KBM-7 (cell line): ENCODE results near the gene SNAPC2.
"Not testable (repeated sequence)": the region's sequence is repeated elsewhere in the genome, so short reads cannot be mapped to it uniquely, and the experiment has no call there.

ENCODE experiments used
- DNase-seq: peaks from one replicate; pipeline ENCODE4 v3.0.0-alpha.2; 2015
- in situ Hi-C: fragments of 300-500 bp; cut with MboI; formaldehyde crosslinking; loops from 2 replicates; pipeline ENCODE4 v1.14.3; 2020; ENCODE audit warnings: low sequenced_read_pairs, low pct_unique_long_range_greater_than_20kb, mixed read lengths

SNAPC2 gene

DNA sequence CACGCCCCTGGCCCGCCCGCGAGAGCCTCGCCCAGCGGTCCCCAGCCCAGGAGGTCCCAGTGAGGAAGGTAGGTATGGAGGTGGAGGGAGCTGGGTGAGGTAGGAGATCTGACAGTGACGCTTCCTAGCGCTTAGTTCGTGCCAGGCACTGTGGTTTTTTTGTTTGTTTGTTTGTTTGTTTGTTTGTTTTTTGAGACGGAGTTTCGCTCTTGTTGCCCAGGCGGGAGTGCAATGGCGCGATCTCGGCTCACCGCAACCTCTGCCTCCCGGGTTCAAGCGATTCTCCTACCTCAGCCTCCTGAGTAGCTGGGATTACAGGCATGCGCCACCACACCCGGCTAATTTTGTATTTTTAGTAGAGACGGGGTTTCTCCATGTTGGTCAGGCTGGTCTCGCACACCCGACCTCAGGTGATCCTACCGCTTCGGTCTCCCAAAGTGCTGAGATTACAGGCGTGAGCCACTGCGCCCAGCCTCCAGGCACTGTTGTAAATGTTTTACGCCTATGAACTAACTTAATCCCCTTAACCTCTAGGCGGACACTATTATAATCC lies 2.0 kb upstream of the SNAPC2 start:
- DNase-seq, in situ Hi-C loops: not testable (repeated sequence)

- in situ Hi-C loops, result no loop called here
- no peak for DNase-seq
Observed at GRCh38 chr19:7918615-7919421, 1.3 kb upstream of the SNAPC2 start.

DNA sequence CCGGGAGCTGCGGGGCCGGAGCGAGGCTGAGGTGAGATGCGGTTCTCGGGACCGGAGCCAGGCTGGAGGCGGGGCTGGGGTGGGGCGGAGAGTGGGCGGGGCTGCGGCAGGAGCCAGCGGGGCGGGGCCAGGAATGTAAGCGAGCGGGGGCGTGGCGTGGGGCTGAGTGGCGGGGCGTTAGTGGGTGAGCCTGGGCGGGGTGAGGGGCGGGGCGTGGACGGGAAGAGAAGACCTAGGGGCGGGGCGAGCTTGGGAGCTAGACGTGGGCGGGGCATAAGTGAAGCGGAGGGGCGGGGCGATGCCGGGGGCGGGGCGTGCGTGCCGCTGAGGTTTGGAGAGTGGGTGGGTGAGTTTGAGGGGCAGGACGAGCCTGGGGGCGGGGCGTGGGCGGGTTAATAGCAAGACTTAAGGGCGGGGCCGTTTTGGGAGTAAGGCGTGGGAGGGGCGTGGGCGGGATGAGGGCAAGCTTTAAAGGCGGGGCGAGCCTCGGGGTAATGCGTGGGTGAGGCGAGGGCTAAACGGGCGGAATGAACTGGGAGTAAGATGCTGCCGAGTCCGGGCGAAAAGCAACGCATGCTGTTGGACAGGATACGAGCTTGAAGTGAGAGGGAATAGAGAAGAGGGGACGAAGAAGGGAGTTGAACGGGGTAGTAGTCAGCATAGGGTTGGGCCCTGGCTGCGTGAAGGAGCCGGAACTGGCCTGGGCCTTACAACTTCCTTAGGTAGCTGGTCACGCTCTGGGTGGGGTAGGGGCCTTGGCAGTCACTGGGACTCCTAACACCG lies 572 bp downstream of the SNAPC2 start:
- DNase-seq, result peak; percentile 86
- in situ Hi-C loops, result no loop called here

DNA sequence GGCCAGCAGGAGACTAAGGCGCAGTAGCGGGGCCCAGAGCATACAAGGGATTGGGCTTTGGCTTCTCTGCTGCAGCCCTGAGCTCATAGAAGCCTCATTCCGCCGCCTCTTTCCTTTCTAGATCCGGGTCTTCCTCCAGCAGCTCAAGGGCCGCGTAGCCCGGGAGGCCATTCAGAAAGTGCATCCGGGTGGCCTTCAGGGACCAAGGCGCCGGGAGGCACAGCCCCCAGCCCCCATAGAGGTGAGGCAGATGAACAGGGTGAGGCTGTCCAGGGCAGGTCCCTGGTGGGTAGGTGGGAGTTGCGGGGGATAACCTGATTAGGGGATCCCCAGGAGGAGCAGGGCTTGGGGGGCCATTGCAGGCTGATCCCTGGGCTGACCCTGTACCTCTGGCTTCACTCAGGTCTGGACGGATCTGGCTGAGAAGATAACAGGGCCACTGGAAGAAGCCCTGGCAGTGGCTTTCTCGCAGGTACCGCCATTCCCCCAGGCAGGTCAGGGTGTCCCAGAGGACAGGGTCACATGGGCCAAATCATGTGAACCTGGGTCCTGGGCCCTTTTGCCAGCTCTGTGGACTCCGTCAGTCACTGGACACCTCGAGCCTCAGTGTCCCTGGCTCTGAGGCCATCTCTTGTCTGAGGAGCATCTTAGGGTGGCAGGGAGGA lies 1.3 kb downstream of the SNAPC2 start:
- in situ Hi-C loops, result no loop called here
- DNase-seq, result no peak

- in situ Hi-C loops, result no loop called here
- no peak for DNase-seq
Observed at GRCh38 chr19:7921967-7922835, 2.1 kb downstream of the SNAPC2 start.

GRCh38 chr19:7922836-7923195 lies 2.7 kb downstream of the SNAPC2 start:
- no peak for DNase-seq
- in situ Hi-C loops, result no loop called here

GRCh38 chr19:7923295-7924191 lies 3.4 kb downstream of the SNAPC2 start:
- in situ Hi-C loops, result no loop called here
- no peak for DNase-seq

- in situ Hi-C loops, result no loop called here
- DNase-seq, result no peak
Observed at GRCh38 chr19:7924241-7924640, 4.1 kb downstream of the SNAPC2 start.

DNA sequence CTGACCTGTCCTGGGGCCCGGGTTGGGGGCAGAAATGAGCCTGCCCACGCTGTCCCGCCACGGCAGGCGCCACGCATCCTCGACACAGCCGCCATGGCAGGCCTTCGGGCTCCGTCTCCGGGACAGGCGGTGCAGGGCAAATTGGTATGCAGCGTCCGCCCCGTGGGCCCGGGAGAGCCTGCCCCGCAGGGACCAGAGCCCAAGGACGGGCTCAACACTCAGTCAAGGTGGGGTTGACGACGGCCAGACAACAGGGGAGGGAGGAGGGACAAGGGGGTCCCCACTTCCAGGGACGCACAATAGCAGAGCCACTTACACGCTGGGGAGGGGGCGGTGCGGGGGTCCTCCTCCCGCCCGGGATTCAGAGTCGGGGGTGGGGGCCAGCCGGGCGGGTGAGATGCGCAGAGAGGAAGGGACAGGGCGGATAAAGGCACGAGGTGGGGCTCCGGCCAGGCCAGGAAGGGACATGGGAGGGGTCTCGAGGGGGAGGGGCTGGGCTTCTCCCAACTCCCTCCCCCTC lies 4.6 kb downstream of the SNAPC2 start:
- DNase-seq, result no peak
- in situ Hi-C loops, result no loop called here

DNA sequence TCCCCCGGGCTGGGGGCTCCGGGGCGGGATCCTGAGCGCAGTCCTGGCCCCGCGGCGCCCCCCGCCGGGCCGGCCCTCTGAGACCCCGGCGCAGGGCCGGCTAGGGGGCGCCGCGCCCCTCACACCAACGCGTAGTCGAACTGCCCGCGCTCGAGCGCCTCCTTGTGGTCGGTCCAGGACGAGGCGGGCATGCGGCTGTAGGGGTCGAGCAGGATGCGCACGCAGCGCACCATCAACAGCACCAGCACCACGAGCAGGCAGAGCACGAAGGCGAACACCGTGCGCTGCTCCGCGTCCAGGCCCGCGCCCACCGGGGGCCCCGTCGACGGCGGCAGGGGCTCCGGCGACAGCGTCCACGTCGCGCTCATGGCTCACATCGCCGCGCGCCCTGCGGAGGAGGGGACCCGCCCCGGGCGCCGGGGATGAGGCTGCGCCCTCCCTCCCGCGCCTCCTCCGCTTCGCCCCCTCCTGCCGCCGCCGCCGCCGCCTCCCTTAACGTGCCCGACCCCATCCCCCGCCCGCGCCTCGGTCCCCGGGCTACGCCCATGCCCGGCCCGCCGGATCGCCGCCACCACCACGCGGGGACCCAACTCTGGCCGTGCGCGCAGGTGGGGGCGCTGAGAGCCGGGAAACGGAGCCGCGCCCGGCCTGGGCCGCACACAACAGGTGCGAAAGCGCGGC lies 5.2 kb downstream of the SNAPC2 start:
- in situ Hi-C loops, result no loop called here
- DNase-seq, result peak; percentile 88

GRCh38 chr19:7926021-7926726 lies 6.0 kb downstream of the SNAPC2 start, which contains the start of gene CTXN1:
CTXN1 (minus strand) TSS chr19:7926135; CDS start chr19:7925538, 597 bp downstream.
- in situ Hi-C loops, result no loop called here
- peak; percentile 29 for DNase-seq

GRCh38 chr19:7926727-7927604 lies 6.8 kb downstream of the SNAPC2 start:
- no peak for DNase-seq
- in situ Hi-C loops, result no loop called here

DNA sequence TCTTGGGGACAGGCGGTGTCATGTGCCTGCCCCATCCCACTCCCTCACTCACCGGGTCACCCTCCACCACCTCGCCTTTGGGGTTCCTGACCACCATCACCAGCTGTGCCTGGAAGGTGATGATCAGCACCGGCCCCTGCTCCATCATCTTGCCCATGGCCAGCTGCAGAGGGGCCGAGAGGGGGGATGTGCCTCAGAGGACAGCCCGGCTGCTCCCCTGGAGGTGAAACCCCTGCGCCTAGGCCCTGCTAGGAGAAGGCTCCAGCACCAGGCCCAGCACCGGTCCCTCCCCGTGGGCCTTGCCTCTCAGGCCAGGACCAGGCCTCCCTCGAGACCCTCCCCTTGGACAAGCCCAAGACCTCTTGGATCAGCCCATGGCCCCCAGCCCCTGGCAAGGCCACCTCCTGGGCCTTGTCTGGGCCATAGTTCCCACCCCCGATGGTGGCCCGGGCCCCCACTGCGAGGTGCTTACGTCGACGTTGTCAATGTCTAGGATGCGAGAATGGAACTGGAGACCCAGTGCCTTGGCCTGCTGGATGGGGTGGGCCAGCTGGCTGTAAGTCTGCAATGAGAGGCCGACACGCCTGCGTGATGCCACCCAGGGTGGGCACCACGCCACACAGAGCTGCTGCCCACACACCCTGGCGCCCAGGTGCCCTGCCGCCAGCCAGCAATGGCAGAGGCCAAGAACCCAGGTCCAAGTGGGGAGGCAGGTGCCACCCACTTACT lies 7.6 kb downstream of the SNAPC2 start:
- no peak for DNase-seq
- in situ Hi-C loops, result no loop called here

- no peak for DNase-seq
- in situ Hi-C loops, result no loop called here
Observed at GRCh38 chr19:7928334-7928706, 8.2 kb downstream of the SNAPC2 start.
